Gastrocnemius medialis (tissue), 4 donors: Measurements from ENCODE around the gene EEFSEC. TPM values are rescaled to one million over a fixed set of nuclear protein-coding genes. Genes with fewer than 3 reads are reported as not detected.

Source experiments
- ATAC-seq, 2 donors: fragments of 150-250 bp; one replicate each; pipeline ENCODE4 v1.9.1; 2016
- DNase-seq, 2 donors: peaks; one replicate each; pipeline ENCODE4 v3.0.0-alpha.2; 2019
- H3K27ac ChIP-seq, 4 donors: fragments of 200-600 bp; sonication (generic); 1 replicate in 1 of 4; 2 replicates in 3 of 4; pipeline ENCODE4 v1.5.1; 2016 to 2018; ENCODE audit warnings: mild to moderate bottlenecking in 2 of 4, moderate library complexity in 1 of 4
- H3K27me3 ChIP-seq, 3 donors: fragments of 200-600 bp; sonication (generic) in 2 of 3; 1 replicate in 1 of 3; 2 replicates in 2 of 3; pipeline versions ENCODE4 v1.5.1 to v1.6.0; 2016 to 2019; ENCODE audit warnings: mild to moderate bottlenecking in 1 of 3, moderate library complexity in 1 of 3
- H3K36me3 ChIP-seq, 2 donors: fragments of 200-600 bp; sonication (generic) in 1 of 2; one replicate each; pipeline ENCODE4 v1.5.1; 2017 to 2018
- H3K4me1 ChIP-seq, 2 donors: fragments of 200-600 bp; sonication (generic) in 1 of 2; one replicate each; pipeline ENCODE4 v1.5.1; 2016 to 2017; ENCODE audit warnings: mild to moderate bottlenecking in 2 of 2
- H3K4me3 ChIP-seq, 4 donors: fragments of 200-600 bp; sonication (generic) in 3 of 4; 1 replicate in 1 of 4; 2 replicates in 3 of 4; pipeline ENCODE4 v1.5.1; 2016 to 2019; ENCODE audit warnings: mild to moderate bottlenecking in 2 of 4
- H3K9me3 ChIP-seq, 3 donors: fragments of 200-600 bp; sonication (generic) in 2 of 3; 1 replicate in 1 of 3; 2 replicates in 2 of 3; pipeline ENCODE4 v1.5.1; 2016 to 2019
- CTCF ChIP-seq, 5 experiments: fragments of 450-650 bp in 3 of 5; fragments of 200-600 bp in 2 of 5; sonication (generic) in 2 of 5; IDR thresholded peaks in 4 of 5; conservative IDR thresholded peaks in 1 of 5; 1 replicate in 4 of 5; 2 replicates in 1 of 5; pipeline ENCODE4 v1.5.1; 2016 to 2019; ENCODE audit warnings: antibody characterized with exemption in 5 of 5, mild to moderate bottlenecking in 3 of 5, moderate library complexity in 3 of 5
- POLR2A ChIP-seq, 2 donors: fragments of 450-650 bp; IDR thresholded peaks; one replicate each; pipeline ENCODE4 v1.6.1; 2017; ENCODE audit warnings: antibody characterized with exemption in 2 of 2, mild to moderate bottlenecking in 2 of 2, moderate library complexity in 2 of 2
- in situ Hi-C, 4 donors: fragments of 200-750 bp; cut with MboI; loops; one replicate each; pipeline versions ENCODE4 v1.15.0 to v1.8.0; 2017; ENCODE audit warnings: low sequenced_read_pairs in 4 of 4
- intact Hi-C: fragments of 100-400 bp; cut with DNase I; formaldehyde crosslinking; loops from one replicate; pipeline ENCODE4 v1.15.1; 2023; ENCODE audit warnings: low total_unique reads
- total RNA-seq, 4 donors: library from RNA; depleted of rRNA; stranded (reverse); fragments of >200 nt; gene quantifications; one replicate each; pipeline versions ENCODE4 v1.1.0 to v1.2.3, GENCODE V29; 2016

EEFSEC gene
- total RNA-seq, 4 donors from 2014 or later, result 21.0 to 29.4 (median 23.4) TPM

- intact Hi-C loops (no loop called here), in situ Hi-C loops (no loop called here)
- no peaks in the 10 kb centered on the region for H3K9me3 ChIP-seq
- H3K27ac ChIP-seq, result peak overlapping the region; percentile 65 to 85 (median 74)
- H3K4me1 ChIP-seq, result peaks cover 73 to 91% of the 10 kb centered on the region in 2 donors
- peak; percentile 38 to 62 for DNase-seq
- TF ChIP-seq POLR2A (IDR thresholded peaks at IDR 0.05) (no peak), CTCF (IDR thresholded peaks at IDR 0.05 in 4 of 5, conservative IDR thresholded peaks at IDR 0.05 in 1 of 5) (no peak)
- no peaks in the 10 kb centered on the region for H3K27me3 ChIP-seq
- peak; percentile 79 to 85 for ATAC-seq
- H3K4me3 ChIP-seq, result no peak overlapping the region
- no peaks in the 10 kb centered on the region for H3K36me3 ChIP-seq
Observed at GRCh38 chr3:128369121-128369703, 215.9 kb downstream of the EEFSEC start.

- H3K4me1 ChIP-seq, result peaks cover 80 to 87% of the 10 kb centered on the region in 2 donors
- peak overlapping the region; percentile 65 to 85 (median 74) for H3K27ac ChIP-seq
- H3K36me3 ChIP-seq, result no peaks in the 10 kb centered on the region
- no peaks in the 10 kb centered on the region for H3K27me3 ChIP-seq
- ATAC-seq (peak; percentile 28 to 38), DNase-seq (no peak)
- in situ Hi-C loops (no loop called here), intact Hi-C loops (loop anchor here (10.0 kb wide), 2 partner anchors 435 to 585 kb away; no protein-coding TSS in a partner anchor)
- H3K9me3 ChIP-seq, result no peaks in the 10 kb centered on the region
- H3K4me3 ChIP-seq, result no peak overlapping the region
- no peak for TF ChIP-seq POLR2A (IDR thresholded peaks at IDR 0.05)
- TF ChIP-seq CTCF (IDR thresholded peaks at IDR 0.05 in 4 of 5, conservative IDR thresholded peaks at IDR 0.05 in 1 of 5), result no peak
Observed at GRCh38 chr3:128369881-128370642, 216.8 kb downstream of the EEFSEC start.

GRCh38 chr3:128372281-128372680, 219.0 kb downstream of the EEFSEC start:
- H3K27ac ChIP-seq, result no peak overlapping the region
- DNase-seq (no peak), ATAC-seq (no peak)
- intact Hi-C loops, result loop anchor here (10.0 kb wide), 2 partner anchors 433 to 587 kb away; no protein-coding TSS in a partner anchor
- H3K4me3 ChIP-seq, result no peak overlapping the region
- in situ Hi-C loops, result no loop called here
- H3K9me3 ChIP-seq, result no peaks in the 10 kb centered on the region
- TF ChIP-seq POLR2A (IDR thresholded peaks at IDR 0.05), result no peak
- no peak for TF ChIP-seq CTCF (IDR thresholded peaks at IDR 0.05 in 4 of 5, conservative IDR thresholded peaks at IDR 0.05 in 1 of 5)
- peaks cover 81 to 88% of the 10 kb centered on the region in 2 donors for H3K4me1 ChIP-seq
- H3K36me3 ChIP-seq, result no peaks in the 10 kb centered on the region
- H3K27me3 ChIP-seq, result no peaks in the 10 kb centered on the region

GRCh38 chr3:128372707-128373533, 219.6 kb downstream of the EEFSEC start:
- no peak for ATAC-seq
- in situ Hi-C loops, result no loop called here
- peaks cover 85 to 88% of the 10 kb centered on the region in 2 donors for H3K4me1 ChIP-seq

More at GRCh38 chr3:128372707-128373533, 219.6 kb downstream of the EEFSEC start:
- Histone ChIP-seq H3K36me3 (no peaks in the 10 kb centered on the region), H3K4me3 (no peak overlapping the region), H3K27ac (no peak overlapping the region), H3K27me3 (no peaks in the 10 kb centered on the region), H3K9me3 (no peaks in the 10 kb centered on the region)
- DNase-seq, result no peak
- TF ChIP-seq POLR2A (IDR thresholded peaks at IDR 0.05), result no peak
- intact Hi-C loops, result loop anchor here (10.0 kb wide), 2 partner anchors 432 to 588 kb away; no protein-coding TSS in a partner anchor
